Upper lobe of left lung (tissue), 6 donors: ENCODE measurements around the gene COX4I2. TPM values are rescaled to one million over a fixed set of nuclear protein-coding genes. Genes with fewer than 3 reads are reported as not detected.

ENCODE experiments used
- ATAC-seq, 2 donors: fragments of 200-7000 bp; cut with Tn5 transposase; one replicate each; pipeline ENCODE4 v1.9.1; 2022; ENCODE audit warnings: mild to moderate bottlenecking in 2 of 2, moderate library complexity in 2 of 2; ENCODE audit not compliant: low FRiP score in 2 of 2
- DNase-seq, 2 donors: peaks; one replicate each; pipeline ENCODE4 v3.0.0-alpha.2; 2019 to 2020
- H3K27ac ChIP-seq, 4 donors: fragments of 200-600 bp; sonication (generic); one replicate each; pipeline ENCODE4 v1.5.1; 2016 to 2019
- H3K27me3 ChIP-seq, 4 donors: fragments of 200-600 bp; sonication (generic); one replicate each; pipeline ENCODE4 v1.5.1; 2017 to 2019
- H3K36me3 ChIP-seq, 4 donors: fragments of 200-600 bp; sonication (generic); one replicate each; pipeline ENCODE4 v1.5.1; 2016 to 2019
- H3K4me1 ChIP-seq, 4 donors: fragments of 200-600 bp; sonication (generic); one replicate each; pipeline ENCODE4 v1.5.1; 2018 to 2019
- H3K4me3 ChIP-seq, 4 donors: fragments of 200-600 bp; sonication (generic); one replicate each; pipeline ENCODE4 v1.5.1; 2017 to 2019; ENCODE audit warnings: mild to moderate bottlenecking in 2 of 4, moderate library complexity in 1 of 4
- H3K9me3 ChIP-seq, 4 donors: fragments of 200-600 bp; sonication (generic); one replicate each; pipeline ENCODE4 v1.5.1; 2018 to 2019
- CTCF ChIP-seq, 6 experiments: fragments of 450-650 bp in 4 of 6; fragments of 200-600 bp in 2 of 6; sonication (generic) in 2 of 6; IDR thresholded peaks; one replicate each; pipeline ENCODE4 v1.5.1; 2016 to 2019; ENCODE audit warnings: antibody characterized with exemption in 6 of 6
- EP300 ChIP-seq, 4 donors: sonication (generic); formaldehyde crosslinking; IDR thresholded peaks; one replicate each; pipeline ENCODE4 v1.5.1; 2017; ENCODE audit warnings: antibody characterized with exemption in 4 of 4, control low read depth in 2 of 4
- POLR2A ChIP-seq, 4 donors: fragments of 450-650 bp; IDR thresholded peaks; one replicate each; pipeline ENCODE4 v1.5.1; 2016 to 2017; ENCODE audit warnings: antibody characterized with exemption in 4 of 4, mild to moderate bottlenecking in 2 of 4
- POLR2AphosphoS5 ChIP-seq, 2 donors: sonication (generic); formaldehyde crosslinking; IDR thresholded peaks; one replicate each; pipeline ENCODE4 v1.5.1; 2017; ENCODE audit warnings: antibody characterized with exemption in 2 of 2
- WGBS, 2 donors: methylation state at CpG; one replicate each; pipeline ENCODE4 v1.1.5; 2017 to 2018; 5-methylcytosine and 5-hydroxymethylcytosine counted together
- total RNA-seq, 6 donors: library from RNA; depleted of rRNA in 4 of 6; stranded (reverse); fragments of >200 nt in 4 of 6; gene quantifications; one replicate each; pipeline versions ENCODE4 v1.1.0 to v1.2.1, GENCODE V29; 2016 to 2021
- donor health status: DM: no; HTN: no; CAD: no; lungs with moderate emphysema.
- donor health status: DM: no; HTN: yes; CAD: no; lungs with severe emphysema.

Gene COX4I2
- total RNA-seq, 6 donors from 2014 or later = 1.9 to 24.3 (median 13.5) TPM

DNA sequence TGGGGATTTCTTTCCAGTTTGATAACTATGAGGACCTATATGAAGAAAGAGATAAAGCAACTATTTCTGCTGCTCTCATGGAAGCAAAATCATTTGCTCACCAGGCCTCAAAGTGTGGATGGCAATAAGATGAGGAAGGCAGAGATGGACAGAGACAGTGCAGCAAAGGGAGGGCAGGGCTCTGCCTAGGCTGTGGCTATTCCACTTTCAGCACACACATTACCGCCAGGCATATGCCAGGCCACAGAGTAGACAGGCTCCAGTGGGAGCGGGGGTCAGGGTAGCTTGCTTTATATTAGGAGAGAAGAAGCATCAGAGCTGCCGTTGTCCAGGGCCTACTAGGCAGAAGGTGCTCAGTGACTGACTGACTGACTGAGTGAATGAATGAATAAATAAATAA is 44.1 kb downstream of the COX4I2 start:
- no peak for TF ChIP-seq CTCF (IDR thresholded peaks at IDR 0.05)
- no peak for TF ChIP-seq POLR2A (IDR thresholded peaks at IDR 0.05)
- TF ChIP-seq EP300 (IDR thresholded peaks at IDR 0.05) = no peak
- no peak for TF ChIP-seq POLR2AphosphoS5 (IDR thresholded peaks at IDR 0.05)
- ATAC-seq (no peak), DNase-seq (no peak)
- H3K4me1 ChIP-seq = peaks cover 64 to 84% (median 79%) of the 10 kb centered on the region in 4 donors
- H3K27me3 ChIP-seq = no peaks in the 10 kb centered on the region
- no peak overlapping the region for H3K4me3 ChIP-seq
- 87 to 88% methylated on average over 3 of the region's 3 CpGs for WGBS, 2 donors
- H3K36me3 ChIP-seq = peaks cover 0 to 66% (median 19%) of the 10 kb centered on the region in 4 donors
- H3K27ac ChIP-seq = peak overlapping the region in 3 of 4 donors; percentile 19 to 90 (median 27)
- H3K9me3 ChIP-seq = no peaks in the 10 kb centered on the region

DNA sequence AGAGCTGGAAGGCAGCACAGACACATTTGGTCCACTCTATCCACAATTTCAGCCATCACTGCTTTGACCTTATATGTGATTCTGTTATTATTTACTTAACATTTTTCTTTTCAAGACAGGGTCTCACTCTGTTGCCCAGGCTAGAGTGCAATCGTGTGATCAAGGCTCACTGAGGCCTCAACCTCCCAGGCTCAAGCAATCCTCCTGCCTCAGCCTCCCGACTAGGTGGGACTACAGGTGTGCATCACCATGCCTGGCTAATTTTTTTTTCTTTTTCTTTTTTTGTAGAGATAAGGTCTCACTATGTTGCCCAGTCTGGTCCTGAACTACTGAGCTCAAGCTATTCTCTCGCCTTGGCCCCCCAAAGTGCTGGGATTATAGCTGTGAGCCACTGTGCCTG is 44.6 kb downstream of the COX4I2 start:
- TF ChIP-seq EP300 (IDR thresholded peaks at IDR 0.05) (no peak), POLR2A (IDR thresholded peaks at IDR 0.05) (no peak), CTCF (IDR thresholded peaks at IDR 0.05) (no peak), POLR2AphosphoS5 (IDR thresholded peaks at IDR 0.05) (no peak)
- Histone ChIP-seq H3K9me3 (no peaks in the 10 kb centered on the region), H3K36me3 (peaks cover 0 to 71% (median 22%) of the 10 kb centered on the region in 4 donors), H3K27me3 (no peaks in the 10 kb centered on the region), H3K4me1 (peaks cover 62 to 84% (median 76%) of the 10 kb centered on the region in 4 donors), H3K27ac (peak overlapping the region in 2 of 4 donors; percentile 45 to 48), H3K4me3 (no peak overlapping the region)
- ATAC-seq (no peak), DNase-seq (no peak)
- WGBS, 2 donors = 94% methylated on average over 3 of the region's 3 CpGs

DNA sequence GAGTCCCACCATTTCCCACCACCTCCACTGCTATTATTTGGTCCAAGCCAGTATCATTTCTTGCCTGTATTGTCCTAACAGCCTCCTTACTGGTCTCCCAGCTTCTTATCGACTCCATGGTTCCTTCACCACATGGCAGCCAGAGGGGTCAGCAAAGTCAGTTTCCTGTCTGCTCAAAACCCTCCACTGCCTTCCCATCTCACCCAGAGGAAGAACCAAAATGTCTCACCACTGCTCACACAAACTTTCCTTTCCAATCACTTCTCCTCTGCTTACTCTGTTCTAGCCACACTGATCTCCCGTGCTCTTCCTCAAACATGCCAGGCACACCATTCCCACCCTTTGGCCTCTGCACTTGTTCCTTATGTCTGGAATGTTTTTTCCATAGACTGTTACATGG is 45.2 kb downstream of the COX4I2 start:
- Histone ChIP-seq H3K27me3 (no peaks in the 10 kb centered on the region), H3K36me3 (peaks cover 0 to 70% (median 21%) of the 10 kb centered on the region in 4 donors), H3K4me1 (peaks cover 57 to 80% (median 72%) of the 10 kb centered on the region in 4 donors), H3K4me3 (no peak overlapping the region), H3K27ac (peak overlapping the region in 2 of 4 donors; percentile 45 to 48), H3K9me3 (no peaks in the 10 kb centered on the region)
- 65 to 72% methylated on average over 2 of the region's 2 CpGs for WGBS, 2 donors
- DNase-seq (no peak), ATAC-seq (no peak)
- TF ChIP-seq CTCF (IDR thresholded peaks at IDR 0.05) = no peak
- no peak for TF ChIP-seq POLR2A (IDR thresholded peaks at IDR 0.05)
- no peak for TF ChIP-seq EP300 (IDR thresholded peaks at IDR 0.05)
- no peak for TF ChIP-seq POLR2AphosphoS5 (IDR thresholded peaks at IDR 0.05)

DNA sequence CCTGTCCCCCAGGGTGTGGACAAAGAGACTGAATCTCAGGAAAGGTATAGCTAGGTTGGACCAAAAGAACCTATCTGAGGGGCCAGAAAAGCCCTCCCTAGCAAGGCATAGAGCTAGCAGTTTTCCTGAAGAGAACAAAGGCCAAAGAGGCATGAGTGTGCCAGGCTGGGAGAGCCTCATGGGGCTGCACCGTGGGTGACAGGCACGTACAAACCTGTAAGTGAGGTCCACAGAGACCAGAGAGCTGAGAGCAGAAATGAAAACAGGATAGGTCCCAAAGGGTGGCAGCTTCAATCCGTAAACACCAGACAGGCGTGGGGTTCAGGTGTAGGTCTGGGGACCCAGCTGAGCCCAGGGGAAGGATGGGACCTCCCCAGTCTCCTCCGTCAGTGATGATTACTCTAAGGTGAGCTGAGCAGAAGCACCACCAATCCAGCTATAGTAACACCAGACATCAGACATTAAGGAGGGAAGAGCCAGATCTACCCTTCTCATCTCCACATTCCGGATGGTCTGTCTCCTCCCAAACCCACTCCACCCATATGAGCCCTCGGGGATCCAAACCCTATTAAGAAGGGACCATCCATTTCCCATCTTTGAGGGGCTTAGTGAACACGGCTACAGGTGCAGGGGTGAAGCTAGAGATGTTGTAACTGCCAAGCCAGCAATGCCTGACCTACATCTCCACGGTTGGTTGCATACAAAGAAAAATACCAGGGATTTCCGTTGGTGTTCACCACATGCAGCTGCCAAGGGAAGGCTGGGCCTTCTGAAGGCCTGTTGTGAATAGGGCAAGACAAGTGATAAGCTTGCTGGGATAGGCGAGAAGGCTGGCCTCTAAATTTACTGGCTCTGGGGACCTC is 46.7 kb downstream of the COX4I2 start:
- ATAC-seq = no peak
- peaks cover 0 to 74% (median 15%) of the 10 kb centered on the region in 4 donors for H3K36me3 ChIP-seq
- peaks cover 44 to 66% (median 58%) of the 10 kb centered on the region in 4 donors for H3K4me1 ChIP-seq
- H3K27ac ChIP-seq = peak overlapping the region in 2 of 4 donors; percentile 37 to 68
- no peak overlapping the region for H3K4me3 ChIP-seq
- H3K27me3 ChIP-seq = no peaks in the 10 kb centered on the region
- TF ChIP-seq EP300 (IDR thresholded peaks at IDR 0.05) (no peak), POLR2AphosphoS5 (IDR thresholded peaks at IDR 0.05) (no peak), POLR2A (IDR thresholded peaks at IDR 0.05) (no peak), CTCF (IDR thresholded peaks at IDR 0.05) (no peak)
- no peaks in the 10 kb centered on the region for H3K9me3 ChIP-seq
- no peak for DNase-seq
- WGBS, 2 donors = 77 to 81% methylated on average over 11 of the region's 11 CpGs
